CD4-positive, alpha-beta T cell treated with Interleukin-6 for 4 hours (primary cell): ENCODE results near the gene CLDN22.

Source experiments
- DNase-seq: peaks from one replicate; pipeline ENCODE4 v3.0.0-alpha.2; 2020; ENCODE audit warnings: mixed read lengths

Gene CLDN22

GRCh38 chr4:183320211-183321059, at the start of gene CLDN22:
Gene CLDN22 (minus strand): TSS chr4:183320276. CDS start chr4:183320218, 58 bp downstream.
- DNase-seq = no peak

GRCh38 chr4:183369073-183369472, 49.0 kb upstream of the CLDN22 start:
- DNase-seq = no peak

- DNase-seq = no peak
Observed at GRCh38 chr4:183366206-183366835, 46.2 kb upstream of the CLDN22 start.

DNA sequence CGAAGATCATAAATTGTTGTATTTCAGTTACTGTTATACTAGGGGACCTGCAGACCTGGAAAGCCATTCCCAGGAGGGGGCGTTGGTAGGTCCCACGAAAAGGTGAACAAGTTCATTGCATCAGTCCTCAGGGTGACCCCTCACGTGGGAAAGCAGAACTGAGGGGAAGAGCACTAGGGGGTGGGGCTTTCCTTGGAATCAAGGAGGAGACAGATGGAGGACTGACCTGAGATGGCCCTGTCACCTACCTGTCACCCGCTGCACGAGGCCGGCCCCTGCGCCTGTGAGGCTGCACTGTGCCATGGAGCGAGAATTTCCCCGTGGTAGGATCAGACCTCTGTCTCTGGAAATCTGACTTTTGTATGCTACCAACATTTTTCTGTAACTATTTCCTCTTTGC, 43.9 kb upstream of the CLDN22 start:
- DNase-seq = no peak

DNA sequence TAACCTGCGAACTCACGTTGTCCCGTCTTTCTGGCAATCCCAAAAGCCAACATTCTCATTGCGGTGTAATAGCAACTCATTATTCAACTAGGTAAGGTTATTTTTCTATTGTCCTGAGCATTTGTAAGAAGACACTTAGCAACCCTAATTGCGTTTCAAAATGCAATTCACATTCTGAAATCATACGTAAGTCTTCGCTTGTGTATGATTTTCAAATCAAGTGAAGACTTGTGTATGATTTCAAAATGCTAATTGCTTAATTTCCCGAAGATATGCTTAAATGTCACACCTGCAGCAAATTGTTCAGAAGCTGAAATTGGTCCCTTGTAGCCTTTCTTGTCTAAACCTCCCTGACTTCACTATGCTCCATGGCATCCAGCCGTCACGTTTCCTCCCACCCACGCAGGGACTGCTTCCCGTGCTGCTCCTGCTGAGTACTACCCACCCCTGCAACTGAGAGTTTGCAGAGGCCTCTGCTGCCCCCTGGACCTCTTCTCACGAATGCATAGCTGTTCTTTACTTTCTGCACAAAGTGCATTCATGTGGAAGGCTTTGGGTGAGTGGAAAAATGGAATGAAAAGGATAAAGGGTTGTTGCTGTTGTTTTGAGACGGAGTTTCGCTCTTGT, 43.0 kb upstream of the CLDN22 start:
- DNase-seq = no peak

- DNase-seq = no peak
Observed at GRCh38 chr4:183362036-183362435, 42.0 kb upstream of the CLDN22 start.

GRCh38 chr4:183360161-183360919, 40.3 kb upstream of the CLDN22 start:
- no peak for DNase-seq

DNA sequence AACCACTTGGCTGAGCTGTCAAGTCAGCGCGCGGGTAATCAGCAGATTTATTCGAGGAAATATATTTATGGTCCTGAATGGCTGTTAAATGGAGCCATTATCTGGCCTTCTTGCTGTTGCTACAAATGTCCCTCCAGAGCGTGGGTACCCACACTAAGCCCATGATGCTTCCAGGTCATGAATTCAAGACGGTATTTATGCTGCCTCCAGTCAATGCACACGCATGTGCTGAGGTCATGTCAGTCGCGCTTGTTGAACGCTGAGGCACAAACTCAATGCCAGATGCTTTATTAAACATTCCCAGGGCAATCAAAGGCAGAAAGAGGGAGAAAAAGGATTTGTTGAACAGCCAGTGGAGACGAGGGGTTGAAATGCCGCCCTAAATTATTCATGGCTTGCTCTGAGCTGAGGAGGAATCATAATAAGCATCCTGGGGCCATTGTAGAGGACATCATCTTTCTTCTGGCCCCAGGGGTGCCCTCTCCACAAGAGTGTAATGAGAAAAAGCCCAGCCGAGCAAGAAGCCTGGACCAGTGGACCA, 38.2 kb upstream of the CLDN22 start:
- DNase-seq = no peak

- DNase-seq = no peak
Observed at GRCh38 chr4:183356931-183357675, 37.0 kb upstream of the CLDN22 start.

- no peak for DNase-seq
Observed at GRCh38 chr4:183356173-183356830, 36.2 kb upstream of the CLDN22 start.

- no peak for DNase-seq
Observed at GRCh38 chr4:183355405-183355804, 35.3 kb upstream of the CLDN22 start.

- DNase-seq = no peak
Observed at GRCh38 chr4:183354219-183354618, 34.1 kb upstream of the CLDN22 start.

- DNase-seq = no peak
Observed at GRCh38 chr4:183353557-183353956, 33.5 kb upstream of the CLDN22 start.

DNA sequence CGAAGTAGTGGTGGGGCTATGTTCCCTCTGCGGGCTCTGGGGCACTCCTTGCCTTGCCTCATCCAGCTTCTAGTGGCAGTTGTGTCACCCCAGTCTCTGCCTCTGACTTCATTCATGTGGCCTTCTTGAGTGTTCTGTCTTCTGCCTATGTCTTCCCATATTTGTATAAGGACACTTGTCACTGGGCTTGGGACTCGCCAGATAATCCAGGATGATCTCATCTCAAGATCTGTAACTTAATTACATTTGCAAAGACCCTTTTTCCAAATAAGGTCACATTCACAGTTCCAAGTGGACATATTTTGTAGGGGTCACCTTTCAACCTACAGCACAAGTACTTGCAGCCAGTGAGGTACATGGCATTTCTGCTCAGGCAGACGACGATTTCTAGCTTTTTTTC, 32.5 kb upstream of the CLDN22 start:
- no peak for DNase-seq

- DNase-seq = no peak
Observed at GRCh38 chr4:183350317-183351071, 30.4 kb upstream of the CLDN22 start.

GRCh38 chr4:183349673-183350072, 29.6 kb upstream of the CLDN22 start:
- no peak for DNase-seq

DNA sequence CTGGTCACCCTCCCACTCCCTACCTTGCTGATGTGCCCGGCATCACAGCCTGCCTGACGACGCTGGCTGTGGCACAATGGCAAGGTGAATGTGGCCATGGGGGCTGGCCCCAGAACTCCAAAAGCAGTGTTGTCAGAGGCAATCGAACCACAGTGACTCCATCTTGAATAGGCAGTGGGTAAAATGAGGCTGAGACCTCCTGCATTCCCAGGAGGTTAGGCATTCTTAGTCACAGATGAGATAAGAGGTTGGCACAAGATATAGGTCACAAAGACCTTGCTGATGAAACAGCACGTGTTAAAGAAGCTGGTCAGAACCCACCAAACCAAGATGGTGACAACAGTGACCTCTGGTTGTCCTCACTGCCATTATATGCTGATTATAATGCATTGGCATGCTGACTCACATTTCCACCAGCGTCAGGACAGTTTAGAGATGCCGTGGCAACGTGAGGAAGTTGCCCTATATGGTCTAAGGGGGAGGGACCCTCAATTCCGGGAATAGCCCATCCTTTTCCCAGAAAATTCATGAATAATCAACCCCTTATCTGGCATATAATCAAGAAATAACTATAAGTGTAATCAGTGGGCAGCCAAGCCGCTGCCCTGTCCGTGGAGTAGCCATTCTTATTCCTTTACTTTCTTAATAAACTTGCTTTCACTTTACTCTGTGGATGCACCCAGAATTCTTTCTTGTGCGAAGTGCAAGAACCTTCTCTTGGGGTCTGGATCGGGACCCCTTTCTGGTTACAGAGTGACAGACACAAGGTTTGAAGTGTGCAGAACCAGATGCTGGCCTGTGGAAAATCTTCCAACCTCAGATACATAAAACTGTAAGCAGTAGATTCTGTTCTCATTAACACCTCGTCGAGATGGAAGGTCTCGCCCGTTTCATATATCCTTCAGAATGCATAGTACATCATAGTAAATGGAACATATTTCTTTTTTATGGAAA, 28.9 kb upstream of the CLDN22 start:
- DNase-seq = no peak

GRCh38 chr4:183348136-183348535, 28.1 kb upstream of the CLDN22 start:
- DNase-seq = no peak

GRCh38 chr4:183347566-183347965, 27.5 kb upstream of the CLDN22 start:
- DNase-seq = no peak

DNA sequence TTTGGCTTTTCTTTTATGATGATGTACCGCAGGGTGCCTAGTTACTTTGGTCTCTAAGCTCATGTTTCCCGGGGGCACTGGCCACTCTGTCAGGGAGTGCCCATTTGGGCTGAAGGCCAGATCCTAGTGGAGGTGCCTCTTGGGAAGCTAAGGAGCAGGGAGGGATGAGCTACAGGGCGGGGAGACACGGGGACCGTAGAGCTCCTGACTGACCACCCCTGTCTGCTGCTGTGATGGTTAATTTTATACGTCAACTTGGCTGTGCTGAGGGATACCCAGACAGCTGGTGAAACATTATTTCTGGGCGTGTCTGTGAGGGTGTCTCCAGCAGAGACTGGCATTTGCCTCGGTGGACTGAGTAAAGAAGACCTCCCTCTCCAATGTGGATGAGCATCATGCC, 27.1 kb upstream of the CLDN22 start:
- DNase-seq = no peak
